ENCODE data around the gene SSX4B.
"Not testable (repeated sequence)": the region's sequence is repeated elsewhere in the genome, so short reads cannot be mapped to it uniquely, and the experiment has no call there.

Gene SSX4B, protein sequence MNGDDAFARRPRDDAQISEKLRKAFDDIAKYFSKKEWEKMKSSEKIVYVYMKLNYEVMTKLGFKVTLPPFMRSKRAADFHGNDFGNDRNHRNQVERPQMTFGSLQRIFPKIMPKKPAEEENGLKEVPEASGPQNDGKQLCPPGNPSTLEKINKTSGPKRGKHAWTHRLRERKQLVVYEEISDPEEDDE

DNA sequence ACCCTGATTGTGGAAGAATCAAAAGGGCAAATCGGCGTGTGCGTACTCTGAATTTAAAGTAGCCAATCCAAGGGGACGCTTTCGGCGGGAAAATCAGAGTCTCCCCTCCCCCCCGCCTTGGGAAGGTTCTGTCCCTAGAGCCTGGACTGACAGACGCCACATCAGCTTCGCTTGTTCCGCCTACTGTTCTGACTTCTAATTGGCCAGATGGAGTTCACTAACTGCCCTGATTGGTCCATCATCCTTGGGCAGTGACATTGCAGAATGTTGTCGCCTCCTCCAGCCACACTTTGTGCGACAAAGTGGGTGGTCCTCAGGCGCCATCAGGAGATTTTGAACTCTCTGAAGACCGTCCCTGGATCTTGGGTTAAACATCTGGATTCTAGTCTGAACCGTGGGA is at the start of gene SSX4B:
SSX4B (minus strand) TSS at position 101 of the 400 bp plus-strand sequence. CDS start 588 bp downstream, outside the sequence.
- not testable (repeated sequence) for DNase-seq

DNA sequence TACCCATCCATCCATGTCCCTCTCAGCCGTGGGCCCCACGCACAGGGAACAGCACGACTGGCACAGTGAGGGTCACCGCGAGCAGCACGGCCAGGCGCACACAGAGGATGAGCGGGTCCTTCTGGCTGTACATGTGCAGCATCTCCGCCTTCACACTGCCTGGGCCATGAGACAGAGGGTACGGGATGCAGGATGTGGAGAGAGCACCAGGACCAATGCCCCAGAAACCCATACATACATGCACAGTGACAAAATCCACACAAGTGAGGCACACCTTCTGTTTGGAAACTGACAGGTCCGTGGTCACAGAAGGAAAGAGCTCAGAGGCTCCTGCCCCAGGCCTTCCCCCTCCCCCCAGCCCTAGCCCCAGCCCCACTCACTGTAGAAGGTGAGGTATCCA is 48.8 kb upstream of the SSX4B start:
- DNase-seq: no peak

DNA sequence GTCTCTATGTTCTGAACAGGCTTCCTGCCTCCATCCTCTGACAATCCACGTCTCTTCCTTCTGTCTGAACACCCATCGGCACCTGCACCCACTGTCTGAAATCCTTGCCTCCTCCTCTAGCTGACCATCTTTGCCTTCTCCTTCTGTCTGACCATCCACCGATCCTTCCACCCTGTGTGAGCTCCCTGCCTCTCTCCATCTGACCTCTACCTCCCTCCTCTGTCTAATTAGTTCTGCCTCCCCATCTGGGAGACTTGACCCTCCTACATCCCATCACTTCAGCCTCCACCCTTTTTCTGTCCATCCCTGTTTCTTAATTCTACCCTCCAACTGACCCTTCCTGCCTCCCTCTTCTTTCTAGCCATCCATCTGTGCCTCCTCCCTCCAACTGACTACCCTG is 48.3 kb upstream of the SSX4B start:
- no peak for DNase-seq

DNA sequence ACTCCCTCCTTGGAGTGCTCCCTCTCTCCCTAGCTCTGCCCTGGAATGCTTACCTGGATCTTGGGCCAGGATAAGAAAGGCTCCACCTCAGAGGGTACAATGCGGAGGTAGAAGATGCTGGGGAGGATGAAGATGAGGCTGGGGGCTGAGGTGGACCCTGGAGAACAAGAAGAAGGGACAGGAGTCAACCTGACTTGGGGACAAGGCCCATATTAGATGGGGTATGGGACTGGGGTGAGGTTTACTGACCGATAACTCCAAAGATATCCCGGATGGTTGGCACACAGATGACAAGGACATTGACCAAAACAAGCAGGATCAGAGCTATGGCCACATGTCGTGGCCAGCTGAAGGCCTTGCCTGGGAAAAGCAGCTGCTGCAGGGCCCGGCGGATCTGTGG is 47.7 kb upstream of the SSX4B start:
- no peak for DNase-seq

DNA sequence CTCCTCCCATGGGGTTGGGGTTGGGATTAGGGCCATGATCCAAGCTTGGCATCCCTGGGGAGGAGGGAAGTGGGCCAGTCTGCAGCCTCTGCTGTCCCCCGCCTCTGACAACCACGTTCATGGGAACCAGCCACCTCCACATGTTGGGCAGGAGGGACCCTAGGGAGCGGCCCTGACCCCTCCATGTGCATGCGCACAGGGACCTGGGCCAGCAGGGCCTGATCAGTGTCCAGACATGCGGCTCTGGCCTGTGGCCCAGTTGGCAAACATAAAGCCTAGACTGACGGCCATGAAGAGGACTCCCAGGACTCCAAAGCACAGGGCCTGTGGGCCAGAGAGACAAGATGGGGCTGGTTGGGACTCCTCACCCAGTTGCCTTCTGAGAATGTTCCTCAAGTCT is 47.0 kb upstream of the SSX4B start:
- DNase-seq: no peak

DNA sequence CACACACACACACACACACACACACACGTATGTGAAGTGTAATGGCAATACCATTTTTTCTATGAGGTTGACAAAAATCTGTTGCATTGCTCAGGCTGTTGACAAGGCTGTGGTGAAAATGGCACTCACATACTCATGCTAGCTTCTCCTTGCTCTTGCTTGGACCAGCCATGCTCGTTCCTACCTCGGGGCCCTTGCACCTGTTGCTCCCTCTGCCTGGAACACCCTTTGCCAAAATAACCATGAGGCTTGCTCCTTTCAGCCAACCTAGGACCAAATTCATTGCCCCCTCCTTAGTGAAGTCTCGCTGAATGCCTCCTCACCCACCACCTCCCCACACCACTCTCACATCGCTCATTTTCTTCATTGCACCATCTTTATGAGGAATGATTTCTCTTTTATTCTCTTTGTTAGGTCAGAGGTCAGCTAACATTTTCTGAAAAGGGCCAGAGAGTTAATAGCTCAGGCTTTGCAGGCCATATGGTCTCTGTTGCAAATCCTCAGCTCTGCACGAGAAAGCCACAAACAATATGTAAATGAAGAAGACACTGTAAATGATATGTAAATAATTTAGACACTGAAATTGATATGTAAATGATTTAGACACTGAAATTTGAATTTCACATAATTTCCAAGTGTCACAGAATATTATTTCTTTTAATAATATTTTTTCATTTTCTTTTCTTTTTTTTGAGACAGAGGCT is 45.0 kb upstream of the SSX4B start:
- no peak for DNase-seq

DNA sequence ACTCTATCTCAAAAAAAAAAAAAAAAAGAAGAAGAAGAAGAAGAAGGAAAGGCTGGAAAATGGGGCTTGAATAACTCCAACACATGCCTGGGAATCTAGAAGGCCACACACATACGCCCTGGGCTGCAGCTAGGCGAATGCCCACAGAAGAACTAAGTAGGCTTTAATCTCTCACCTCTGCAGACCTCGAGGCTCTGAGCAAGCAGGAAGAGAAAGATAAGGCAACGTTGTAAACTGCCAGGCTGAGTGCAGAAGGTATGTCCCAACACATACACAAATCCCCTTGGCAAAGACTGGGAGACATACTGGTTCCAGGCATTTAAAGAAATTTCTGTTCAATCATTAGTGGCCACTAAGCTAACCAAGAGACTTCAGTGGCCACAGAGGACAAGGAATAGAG is 39.9 kb upstream of the SSX4B start:
- DNase-seq: no peak

DNA sequence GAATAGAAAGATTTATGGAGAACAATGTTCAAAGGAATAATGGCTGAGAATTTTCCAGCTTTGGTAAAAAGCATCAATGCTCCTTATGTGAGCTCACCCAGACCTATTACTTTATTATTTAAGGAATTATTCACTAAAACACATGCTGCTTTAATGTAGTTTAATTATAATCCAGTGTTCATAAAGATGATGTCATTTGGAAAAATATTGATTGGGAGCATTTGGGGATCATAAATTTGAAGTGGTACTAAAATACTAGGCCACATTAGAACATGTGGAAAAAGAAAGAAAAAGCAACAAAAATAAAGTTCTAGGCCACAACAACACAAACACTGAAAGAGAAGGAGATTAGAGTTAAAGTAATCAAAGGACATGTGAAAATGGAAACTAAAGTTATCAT is 38.3 kb upstream of the SSX4B start:
- DNase-seq: no peak

DNA sequence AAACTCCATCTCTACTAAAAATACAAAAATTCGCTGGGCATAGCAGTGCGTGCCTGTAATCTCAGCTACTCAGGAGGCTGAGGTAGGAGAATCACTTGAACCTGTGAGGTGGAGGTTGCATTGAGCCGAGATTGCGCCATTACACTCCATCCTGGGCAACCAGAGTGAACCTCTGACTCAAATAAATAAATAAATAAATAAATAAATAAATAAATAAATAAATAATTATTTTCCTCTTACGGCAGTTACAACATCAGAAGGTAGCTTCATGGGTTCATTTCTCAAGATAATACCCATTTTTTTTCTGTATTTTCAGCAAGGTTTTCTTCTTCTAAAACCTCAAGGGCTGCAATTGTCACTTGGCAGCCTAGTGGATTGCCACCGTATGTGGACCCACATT is 35.4 kb upstream of the SSX4B start:
- not testable (repeated sequence) for DNase-seq

DNA sequence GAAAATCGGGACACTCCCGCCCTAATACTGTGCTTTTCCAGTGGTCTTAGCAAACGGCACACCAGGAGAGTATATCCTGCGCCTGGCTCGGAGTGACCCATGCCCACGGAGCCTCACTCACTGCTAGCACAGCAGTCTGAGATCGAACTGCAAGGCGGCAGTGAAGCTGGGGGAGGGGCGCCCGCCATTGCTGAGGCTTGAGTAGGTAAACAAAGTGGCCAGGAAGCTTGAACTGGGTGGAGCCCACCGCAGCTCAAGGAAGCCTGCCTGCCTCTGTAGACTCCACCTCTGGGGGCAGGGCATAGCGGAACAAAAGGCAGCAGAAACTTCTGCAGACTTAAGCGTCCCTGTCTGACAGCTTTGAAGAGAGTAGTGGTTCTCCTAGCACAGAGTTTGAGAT is 22.0 kb upstream of the SSX4B start:
- not testable (repeated sequence) for DNase-seq

DNA sequence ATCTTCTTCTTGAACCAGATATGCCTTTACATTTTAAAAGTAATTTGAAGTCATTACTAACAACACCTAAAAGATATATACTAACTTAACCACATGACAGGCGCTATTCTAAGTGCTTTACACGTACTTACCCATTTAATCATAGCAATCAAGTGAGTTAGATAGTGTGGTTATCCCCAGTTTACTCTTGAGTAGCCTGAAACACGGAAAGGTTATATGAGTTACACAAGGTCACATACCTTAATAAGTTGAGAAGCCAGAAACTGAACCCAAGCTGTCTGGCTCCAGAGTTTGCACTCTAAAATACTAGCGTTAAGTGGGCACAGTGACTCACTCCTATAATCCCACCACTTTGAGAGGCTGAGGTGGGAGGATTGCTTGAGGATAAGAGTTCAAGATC is 18.4 kb upstream of the SSX4B start:
- DNase-seq: peak; percentile 58

DNA sequence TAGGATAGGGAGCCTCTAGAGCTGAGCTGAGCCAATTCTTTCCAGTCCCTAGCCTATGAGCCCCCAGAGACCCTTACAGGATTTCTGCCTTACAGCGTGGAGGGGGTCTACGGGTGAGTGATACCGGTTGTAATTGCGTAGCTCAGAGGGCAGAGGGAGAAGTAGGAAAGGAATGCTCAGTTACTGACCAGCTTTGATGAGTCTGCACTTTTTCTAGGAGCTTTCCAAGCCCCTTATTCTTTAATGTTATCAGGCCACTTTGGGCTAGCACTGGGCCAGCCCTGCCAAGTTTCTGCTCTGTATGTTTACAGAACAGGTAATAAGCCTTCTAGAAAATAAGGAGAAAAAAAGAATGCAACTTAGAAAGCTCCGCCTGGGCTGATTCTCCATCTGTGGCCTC is 17.8 kb upstream of the SSX4B start:
- DNase-seq: not testable (repeated sequence)

DNA sequence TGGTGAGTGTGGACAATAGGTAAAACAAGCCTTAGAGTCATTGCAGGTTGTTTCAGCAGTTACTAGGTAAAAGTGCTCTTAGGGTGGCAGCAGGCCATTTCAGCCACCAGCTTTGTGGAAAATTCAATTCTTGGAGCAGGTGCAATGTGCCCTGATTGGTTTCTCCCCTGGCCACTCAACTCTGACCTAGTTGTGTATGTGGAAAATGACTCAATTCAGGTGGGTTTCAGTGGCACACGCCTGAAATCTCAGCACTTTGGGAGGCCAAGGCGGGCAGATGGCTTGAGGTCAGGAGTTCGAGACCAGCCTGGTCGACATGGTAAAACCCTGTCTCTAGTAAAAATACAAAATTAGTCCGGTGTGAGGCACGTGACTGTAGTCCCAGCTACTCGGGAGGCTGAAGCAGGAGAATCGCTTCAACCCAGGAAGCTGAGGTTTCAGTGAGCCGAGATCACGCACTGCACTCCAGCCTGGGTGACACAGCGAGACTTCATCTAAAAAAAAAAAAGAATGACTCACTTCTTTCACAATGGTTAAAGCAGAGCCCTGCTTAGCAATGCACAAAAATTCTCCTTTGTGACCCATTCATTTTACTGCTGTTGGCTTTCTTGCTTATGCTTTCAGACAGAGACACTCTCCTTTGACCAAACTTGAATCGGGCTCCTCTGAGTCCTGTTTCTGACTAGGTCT is 15.4 kb upstream of the SSX4B start:
- DNase-seq: not testable (repeated sequence)

DNA sequence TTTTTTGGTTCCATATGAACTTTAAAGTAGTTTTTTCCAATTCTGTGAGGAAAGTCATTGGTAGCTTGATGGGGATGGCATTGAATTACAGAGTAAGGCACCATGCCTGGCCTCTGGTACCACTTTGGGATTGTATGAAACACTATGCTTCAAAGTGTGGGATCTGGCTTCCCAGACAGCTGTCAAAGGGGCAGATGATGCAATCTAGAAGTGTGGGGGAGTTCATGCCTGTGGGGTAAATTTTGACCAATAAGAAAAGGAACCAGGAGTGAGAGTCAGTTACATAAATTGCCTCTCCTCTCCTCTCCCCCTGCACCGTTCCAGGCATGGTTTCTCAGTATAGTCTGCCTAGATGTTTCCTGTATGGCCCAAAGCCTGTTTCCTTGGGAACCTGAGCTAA is 13.9 kb downstream of the SSX4B start:
- not testable (repeated sequence) for DNase-seq

DNA sequence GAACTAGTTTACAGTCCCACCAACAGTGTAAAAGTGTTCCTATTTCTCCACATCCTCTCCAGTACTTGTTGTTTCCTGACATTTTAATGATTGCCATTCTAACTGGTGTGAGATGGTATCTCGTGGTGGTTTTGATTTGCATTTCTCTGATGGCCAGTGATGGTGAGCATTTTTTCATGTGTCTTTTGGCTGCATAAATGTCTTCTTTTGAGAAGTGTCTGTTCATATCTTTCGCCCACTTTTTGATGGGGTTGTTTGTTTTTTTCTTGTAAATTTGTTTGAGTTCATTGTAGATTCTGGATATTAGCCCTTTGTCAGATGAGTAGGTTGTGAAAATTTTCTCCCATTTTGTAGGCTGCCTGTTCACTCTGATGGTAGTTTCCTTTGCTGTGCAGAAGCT is 14.8 kb downstream of the SSX4B start:
- not testable (repeated sequence) for DNase-seq

DNA sequence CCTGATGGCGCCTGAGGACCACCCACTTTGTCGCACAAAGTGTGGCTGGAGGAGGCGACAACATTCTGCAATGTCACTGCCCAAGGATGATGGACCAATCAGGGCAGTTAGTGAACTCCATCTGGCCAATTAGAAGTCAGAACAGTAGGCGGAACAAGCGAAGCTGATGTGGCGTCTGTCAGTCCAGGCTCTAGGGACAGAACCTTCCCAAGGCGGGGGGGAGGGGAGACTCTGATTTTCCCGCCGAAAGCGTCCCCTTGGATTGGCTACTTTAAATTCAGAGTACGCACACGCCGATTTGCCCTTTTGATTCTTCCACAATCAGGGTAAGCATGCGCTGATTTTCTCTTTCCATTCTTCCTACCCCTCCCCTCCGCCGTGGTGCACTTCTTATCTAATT is 28.5 kb downstream of the SSX4B start, which contains the start of gene SSX4:
SSX4 (plus strand) TSS at position 301 of the 400 bp plus-strand sequence. CDS start 515 bp downstream, outside the sequence.
- DNase-seq: not testable (repeated sequence)

DNA sequence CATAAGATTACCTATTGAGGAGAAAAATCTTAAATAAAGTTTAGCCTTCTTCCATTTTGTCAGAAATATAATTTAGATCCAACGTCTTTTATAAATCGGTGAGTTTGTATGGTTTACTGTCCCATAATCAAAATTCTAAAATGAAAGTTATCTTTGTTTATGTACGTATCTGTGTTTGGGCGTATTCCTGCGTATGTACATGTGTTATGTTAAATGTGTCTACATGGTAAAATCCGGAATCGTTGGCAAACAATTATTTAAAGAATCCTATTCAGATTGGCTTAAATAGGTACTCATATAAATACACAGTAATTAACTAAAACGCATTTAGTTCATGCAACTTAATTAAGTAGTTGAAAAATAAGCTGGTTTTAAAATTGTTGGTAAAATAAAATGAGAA is 41.4 kb downstream of the SSX4B start:
- not testable (repeated sequence) for DNase-seq

DNA sequence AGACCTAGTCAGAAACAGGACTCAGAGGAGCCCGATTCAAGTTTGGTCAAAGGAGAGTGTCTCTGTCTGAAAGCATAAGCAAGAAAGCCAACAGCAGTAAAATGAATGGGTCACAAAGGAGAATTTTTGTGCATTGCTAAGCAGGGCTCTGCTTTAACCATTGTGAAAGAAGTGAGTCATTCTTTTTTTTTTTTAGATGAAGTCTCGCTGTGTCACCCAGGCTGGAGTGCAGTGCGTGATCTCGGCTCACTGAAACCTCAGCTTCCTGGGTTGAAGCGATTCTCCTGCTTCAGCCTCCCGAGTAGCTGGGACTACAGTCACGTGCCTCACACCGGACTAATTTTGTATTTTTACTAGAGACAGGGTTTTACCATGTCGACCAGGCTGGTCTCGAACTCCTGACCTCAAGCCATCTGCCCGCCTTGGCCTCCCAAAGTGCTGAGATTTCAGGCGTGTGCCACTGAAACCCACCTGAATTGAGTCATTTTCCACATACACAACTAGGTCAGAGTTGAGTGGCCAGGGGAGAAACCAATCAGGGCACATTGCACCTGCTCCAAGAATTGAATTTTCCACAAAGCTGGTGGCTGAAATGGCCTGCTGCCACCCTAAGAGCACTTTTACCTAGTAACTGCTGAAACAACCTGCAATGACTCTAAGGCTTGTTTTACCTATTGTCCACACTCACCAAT is 43.9 kb downstream of the SSX4B start:
- not testable (repeated sequence) for DNase-seq

DNA sequence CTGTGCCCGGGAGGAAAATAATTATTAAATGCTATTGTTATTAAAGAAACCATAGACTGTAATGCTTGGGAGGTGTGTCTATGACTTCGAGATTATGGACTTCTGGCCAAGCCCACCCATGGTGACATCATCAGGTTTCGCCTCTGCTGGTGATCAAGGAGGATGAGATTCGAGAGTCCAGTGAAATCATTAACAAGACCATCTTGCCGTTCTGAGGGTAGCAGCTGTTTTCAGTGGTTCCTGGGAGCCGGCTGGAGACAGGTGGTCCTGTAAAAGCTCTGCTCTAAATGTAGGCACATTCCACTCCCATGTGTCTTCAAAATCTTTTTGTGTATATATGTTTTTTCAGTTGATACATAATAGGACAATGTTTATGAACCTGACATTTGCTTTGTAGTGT is 52.5 kb downstream of the SSX4B start:
- DNase-seq: not testable (repeated sequence)

DNA sequence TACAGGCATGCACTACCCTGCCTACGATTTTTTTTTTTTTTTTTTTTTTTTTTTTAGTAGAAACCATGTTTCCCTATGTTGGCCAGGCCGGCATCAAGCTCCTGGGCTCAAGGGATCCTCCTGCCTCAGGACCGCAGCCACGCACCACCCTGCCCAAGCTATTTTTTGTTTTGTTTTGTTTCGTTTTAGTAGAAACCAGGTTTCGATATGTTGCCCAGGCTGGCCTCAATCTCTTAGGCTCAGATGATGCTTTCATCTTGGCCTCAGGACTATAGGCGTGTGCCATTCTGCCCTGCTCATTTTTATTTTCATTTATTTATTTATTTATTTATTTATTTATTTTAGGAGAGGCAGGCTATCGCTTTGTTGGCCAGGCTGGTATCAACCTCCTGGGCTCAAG is 54.1 kb downstream of the SSX4B start:
- no peak for DNase-seq

DNA sequence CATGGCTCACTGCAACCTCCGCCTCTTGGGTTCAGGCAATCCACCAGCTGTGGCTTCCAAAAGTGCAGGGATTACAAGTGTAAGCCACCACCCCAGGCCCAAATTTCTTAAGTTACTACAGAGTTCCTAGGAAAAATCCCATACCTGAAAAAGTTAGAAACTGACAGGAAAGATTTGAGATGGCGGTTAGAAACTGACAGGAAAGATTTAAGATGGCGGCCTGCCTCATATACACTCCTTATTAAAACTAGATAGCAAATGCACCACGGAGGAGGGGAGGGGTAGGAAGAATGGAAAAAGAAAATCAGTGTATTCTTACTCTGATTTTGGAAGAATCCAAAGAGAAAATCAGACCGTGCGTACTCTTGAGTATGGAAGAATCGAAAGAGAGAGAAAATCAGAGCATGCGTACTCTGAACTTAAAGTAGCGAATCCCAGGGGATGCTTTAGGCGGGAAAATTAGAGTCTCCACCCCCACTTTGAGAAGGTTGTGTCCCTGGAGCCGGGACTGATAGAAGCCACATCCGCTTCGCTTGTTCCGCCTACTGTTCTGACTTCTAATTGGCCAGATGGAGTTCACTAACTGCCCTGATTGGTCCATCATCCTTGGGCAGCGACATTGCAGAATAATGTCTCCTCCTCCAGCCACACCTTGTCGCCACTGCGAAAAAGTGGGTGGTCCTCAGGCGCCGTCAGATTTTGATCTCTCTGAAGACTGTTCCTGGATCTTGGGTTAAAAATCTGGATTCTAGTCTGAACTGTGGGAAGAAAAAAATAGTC is 55.3 kb downstream of the SSX4B start, which contains the start of gene SSX3:
SSX3 (minus strand) TSS at position 389 of the 780 bp plus-strand sequence. CDS start 1,454 bp downstream, outside the sequence.
- not testable (repeated sequence) for DNase-seq
